PC-3 (cell line): Measurements from ENCODE around the gene UNC119B. TPM values are rescaled to one million over a fixed set of nuclear protein-coding genes. Genes with fewer than 3 reads are reported as not detected.

Experiments
- ATAC-seq: fragments of 200-7000 bp; cut with Tn5 transposase; 2 replicates; pipeline ENCODE4 v1.9.1; 2020; ENCODE audit warnings: mild to moderate bottlenecking, moderate library complexity
- BruUV-seq: library from RNA; stranded (reverse); fragments of 400-500 nt; replicated peaks from 2 replicates; lab custom pipeline; 2021; lab: Mats Ljungman, UMichigan
- CTCF ChIA-PET: fragments of 300-600 bp; sonication (Branson Sonifier 250); formaldehyde crosslinking; loops from one replicate; lab custom pipeline; 2022; ENCODE audit warnings: antibody characterized with exemption; lab: Charles Lee
- POLR2A ChIA-PET: fragments of 300-600 bp; sonication (Branson Sonifier 250); formaldehyde crosslinking; loops from one replicate; lab custom pipeline; 2022; ENCODE audit warnings: antibody characterized with exemption; ENCODE audit not compliant: unreplicated experiment; lab: Charles Lee
- DNase-seq: peaks from one replicate; pipeline ENCODE4 v3.0.0-alpha.2; 2015
- H2AFZ ChIP-seq: fragments of 300-600 bp; sonication (generic); 2 replicates; pipeline ENCODE4 v1.6.0; 2016; ENCODE audit warnings: antibody characterized with exemption, low read length
- H3F3A ChIP-seq: fragments of 300-600 bp; sonication (generic); one replicate; pipeline ENCODE4 v1.6.0; 2017; ENCODE audit warnings: antibody characterized with exemption, low read length, control low read depth, mild to moderate bottlenecking; ENCODE audit not compliant: unreplicated experiment
- H3K27ac ChIP-seq: fragments of 300-600 bp; sonication (generic); 2 replicates; pipeline ENCODE4 v1.5.1; 2016; ENCODE audit warnings: mild to moderate bottlenecking, low read length
- H3K27me3 ChIP-seq: fragments of 300-600 bp; sonication (generic); 2 replicates; pipeline ENCODE4 v1.6.1; 2016; ENCODE audit warnings: low read length, mixed read lengths
- H3K36me3 ChIP-seq: fragments of 300-600 bp; sonication (generic); 2 replicates; pipeline ENCODE4 v1.6.1; 2016; ENCODE audit warnings: low read depth, mixed run types, low read length, mixed read lengths
- H3K4me1 ChIP-seq: fragments of 300-600 bp; sonication (generic); 2 replicates; pipeline ENCODE4 v1.5.1; 2016; ENCODE audit warnings: low read length; ENCODE audit not compliant: insufficient read depth
- H3K4me2 ChIP-seq: fragments of 300-600 bp; sonication (generic); 2 replicates; pipeline ENCODE4 v1.6.0; 2016; ENCODE audit warnings: low read length
- H3K4me3 ChIP-seq: fragments of 300-600 bp; sonication (generic); 2 replicates; pipeline ENCODE4 v1.5.1; 2016; ENCODE audit warnings: mild to moderate bottlenecking, low read length, mixed read lengths
- H3K79me2 ChIP-seq: fragments of 300-600 bp; sonication (generic); 2 replicates; pipeline ENCODE4 v1.6.1; 2017; ENCODE audit warnings: low read length, mixed read lengths
- H3K9ac ChIP-seq: fragments of 300-600 bp; sonication (generic); 2 replicates; pipeline ENCODE4 v1.6.0; 2016; ENCODE audit warnings: mild to moderate bottlenecking, low read length
- H3K9me2 ChIP-seq: fragments of 300-600 bp; sonication (generic); replicated peaks from 2 replicates; pipeline ENCODE4 v1.6.1; 2016; ENCODE audit warnings: mixed run types, low read length, mixed read lengths
- H3K9me3 ChIP-seq: fragments of 300-600 bp; sonication (generic); 2 replicates; pipeline ENCODE4 v1.6.1; 2016; ENCODE audit warnings: low read length, mixed read lengths
- H4K20me1 ChIP-seq: fragments of 300-600 bp; sonication (generic); 2 replicates; pipeline ENCODE4 v1.6.1; 2016; ENCODE audit warnings: low read length, mixed read lengths
- CTCF ChIP-seq: fragments of 300-600 bp; sonication (generic); conservative IDR thresholded peaks from 2 replicates; pipeline ENCODE4 v1.5.1; 2017; ENCODE audit warnings: antibody characterized with exemption, low read depth, mild to moderate bottlenecking, low read length
- EZH2 ChIP-seq: fragments of 300-600 bp; sonication (generic); IDR thresholded peaks from one replicate; pipeline ENCODE4 v1.6.1; 2017; ENCODE audit warnings: antibody characterized with exemption, mild to moderate bottlenecking, low read length; ENCODE audit not compliant: unreplicated experiment
- EZH2phosphoT487 ChIP-seq: fragments of 300-600 bp; sonication (generic); IDR thresholded peaks from 2 replicates; pipeline ENCODE4 v1.6.1; 2018; ENCODE audit warnings: mild to moderate bottlenecking, antibody characterized with exemption, low read length, borderline replicate concordance
- intact Hi-C: fragments of 100-400 bp; cut with micrococcal nuclease; formaldehyde crosslinking; loops from 2 replicates; pipeline ENCODE4 v1.9.0; 2023
- total RNA-seq: library from RNA; depleted of rRNA; stranded (reverse); fragments of >200 nt; gene quantifications from 2 replicates; pipeline ENCODE4 v1.2.3, GENCODE V29; 2014

The UNC119B gene
- total RNA-seq, 1 experiment from 2014 or later, result 15.9 TPM

GRCh38 chr12:120736404-120737331 is 26.4 kb downstream of the UNC119B start:
- TF ChIP-seq EZH2 (no peak), CTCF (no peak), EZH2phosphoT487 (no peak)
- H3K36me3 ChIP-seq, result no peaks in the 10 kb centered on the region
- no TSS peak for BruUV-seq
- H3K4me2 ChIP-seq, result no peak overlapping the region
- DNase-seq (no peak), ATAC-seq (no peak)
- no peaks in the 10 kb centered on the region for H3K9me3 ChIP-seq
- no peaks in the 10 kb centered on the region for H4K20me1 ChIP-seq
- no peaks in the 10 kb centered on the region for H3K27me3 ChIP-seq
- H3K4me1 ChIP-seq, result no peaks in the 10 kb centered on the region
- H3K27ac ChIP-seq, result no peak overlapping the region
- CTCF ChIA-PET, result no interaction called here
- no peaks in the 10 kb centered on the region for H3K79me2 ChIP-seq
- H3K9ac ChIP-seq, result no peak overlapping the region
- no peaks in the 10 kb centered on the region for H3F3A ChIP-seq
- no peak overlapping the region for H2AFZ ChIP-seq
- POLR2A ChIA-PET, result no interaction called here
- no peaks in the 10 kb centered on the region for H3K9me2 ChIP-seq
- intact Hi-C loops, result no loop called here
- H3K4me3 ChIP-seq, result no peak overlapping the region

- Histone ChIP-seq H3K4me2 (no peak overlapping the region), H3K27ac (no peak overlapping the region), H2AFZ (no peak overlapping the region), H4K20me1 (no peaks in the 10 kb centered on the region), H3K27me3 (no peaks in the 10 kb centered on the region), H3K36me3 (no peaks in the 10 kb centered on the region), H3K4me1 (no peaks in the 10 kb centered on the region), H3K9ac (no peak overlapping the region), H3K9me2 (no peaks in the 10 kb centered on the region), H3K4me3 (no peak overlapping the region), H3K9me3 (no peaks in the 10 kb centered on the region), H3F3A (no peaks in the 10 kb centered on the region), H3K79me2 (no peaks in the 10 kb centered on the region)
- ATAC-seq, result no peak; the same call in 1 of the 2 replicates
- no peak for TF ChIP-seq EZH2
- no peak for TF ChIP-seq EZH2phosphoT487
- peak; percentile 27; the same call in 1 of the 2 replicates for TF ChIP-seq CTCF
- ChIA-PET POLR2A (no interaction called here), CTCF (no interaction called here)
- intact Hi-C loops, result no loop called here
- BruUV-seq, result no TSS peak
- no peak for DNase-seq
Measured at GRCh38 chr12:120737557-120738251, 27.4 kb downstream of the UNC119B start.
